ENCODE measurements around the gene SKAP1.

SKAP1 gene

GRCh38 chr17:48134912-48135480 is 295.0 kb downstream of the SKAP1 start:
- DNase-seq, result no peak

DNA sequence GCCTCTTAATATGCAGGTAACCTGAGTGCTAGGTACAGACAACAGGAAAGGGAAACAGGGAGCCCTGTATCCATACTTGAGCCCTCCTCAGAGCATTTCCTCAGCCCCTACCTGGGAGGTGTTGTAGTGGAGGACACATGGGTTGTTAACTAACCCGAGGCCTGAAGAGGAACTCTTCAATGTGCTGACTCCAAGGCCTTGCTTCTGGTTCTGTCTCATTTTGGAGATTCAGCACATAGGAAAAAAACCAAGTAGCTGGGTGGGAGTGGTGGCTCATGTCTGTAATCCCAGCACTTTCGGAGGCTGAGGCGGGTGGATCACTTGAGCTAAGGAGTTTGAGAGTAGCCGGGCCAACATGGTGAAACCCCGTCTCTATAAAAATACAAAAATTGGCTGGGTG is 297.6 kb downstream of the SKAP1 start:
- DNase-seq, result no peak

- DNase-seq, result peak; percentile 40
Observed at GRCh38 chr17:48131216-48131824, 298.7 kb downstream of the SKAP1 start.

- no peak for DNase-seq
Observed at GRCh38 chr17:48129981-48130380, 300.0 kb downstream of the SKAP1 start.

- no peak for DNase-seq
Observed at GRCh38 chr17:48128400-48128799, 301.6 kb downstream of the SKAP1 start.

DNA sequence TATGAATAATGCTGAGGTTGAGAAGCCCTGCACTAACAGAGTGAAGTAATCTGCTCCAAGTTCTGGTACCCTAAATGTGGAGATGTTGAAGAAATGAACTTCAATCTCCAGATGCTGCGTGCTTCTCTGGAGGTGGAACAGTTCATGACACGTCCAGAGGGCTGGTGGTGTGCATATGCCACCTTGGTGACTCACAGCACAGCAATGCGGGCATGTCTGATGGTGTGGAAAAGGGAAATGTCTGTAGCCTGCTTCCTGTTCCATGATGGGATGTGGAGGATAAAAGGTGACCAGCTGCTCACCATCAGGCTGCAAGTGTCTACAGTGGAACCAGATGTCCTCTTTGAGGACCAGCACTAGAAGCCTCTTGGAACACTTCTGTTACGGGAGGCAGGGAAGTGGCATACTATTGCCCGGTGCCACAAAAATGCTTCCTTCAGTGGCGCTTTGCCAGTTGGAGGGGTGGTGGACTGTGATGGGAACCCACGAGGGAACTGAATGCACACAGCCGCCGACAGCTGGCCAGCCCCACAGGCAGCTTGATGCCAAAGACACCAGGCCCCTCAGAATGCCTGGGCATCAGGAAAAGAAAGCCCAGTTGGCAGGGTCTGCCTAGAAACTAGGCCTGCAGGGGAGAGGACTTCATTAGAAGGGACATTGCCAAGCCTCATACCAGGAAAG is 302.5 kb downstream of the SKAP1 start:
- no peak for DNase-seq

DNA sequence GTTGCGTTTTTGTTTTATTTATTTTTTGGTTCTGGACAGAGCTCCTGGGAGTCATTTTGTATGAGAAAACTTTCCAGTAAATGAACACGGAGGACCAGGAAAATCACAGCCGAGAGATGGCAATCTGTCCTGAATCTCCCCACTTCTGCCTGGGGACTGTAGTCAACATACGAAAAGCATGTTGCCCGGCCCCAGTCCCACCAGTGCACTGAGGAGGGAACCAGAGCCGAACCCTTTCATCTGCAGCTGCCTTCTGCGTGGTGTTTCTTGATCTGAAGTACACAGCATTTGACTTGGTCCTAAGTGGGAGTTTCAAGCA is 303.5 kb downstream of the SKAP1 start:
- DNase-seq, result no peak

DNA sequence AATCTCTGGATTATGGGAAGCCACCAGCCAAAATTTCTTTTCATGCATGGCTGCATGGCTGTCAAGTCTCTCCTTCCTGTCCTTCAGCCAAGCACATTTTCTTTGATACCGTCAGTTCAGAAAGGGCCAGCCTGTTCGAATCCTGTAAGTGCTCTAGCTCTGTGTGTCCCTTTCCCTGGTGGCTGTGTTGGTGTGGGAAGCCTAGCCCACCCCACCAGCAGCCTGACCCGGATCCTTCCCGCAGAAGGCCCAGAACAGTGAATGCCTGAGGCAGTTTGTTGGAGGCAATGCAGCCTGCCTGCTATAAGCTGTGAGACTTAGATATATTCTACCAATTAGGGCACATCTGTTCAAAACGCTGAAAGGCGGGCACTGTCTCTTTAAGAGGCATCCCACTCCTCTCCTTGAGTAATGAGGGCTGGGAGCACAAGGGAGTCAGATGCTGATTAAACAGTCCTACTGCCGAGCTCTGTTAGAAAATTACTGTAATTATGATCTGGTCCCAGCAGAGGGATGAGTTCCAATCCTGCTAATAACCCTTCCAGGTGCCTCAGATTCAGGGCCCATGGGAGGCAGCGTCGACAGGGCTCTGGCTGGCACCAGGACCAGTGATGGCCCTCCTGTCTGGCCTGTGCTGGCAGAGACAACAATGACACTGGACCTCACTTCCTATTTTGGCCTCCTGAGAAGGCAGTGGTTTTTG is 304.0 kb downstream of the SKAP1 start:
- no peak for DNase-seq

- no peak for DNase-seq
Observed at GRCh38 chr17:48123776-48124388, 306.1 kb downstream of the SKAP1 start.

- no peak for DNase-seq
Observed at GRCh38 chr17:48123111-48123510, 306.9 kb downstream of the SKAP1 start.

GRCh38 chr17:48122665-48123045 is 307.4 kb downstream of the SKAP1 start:
- DNase-seq, result no peak

- DNase-seq, result no peak
Observed at GRCh38 chr17:48121923-48122664, 307.9 kb downstream of the SKAP1 start.

DNA sequence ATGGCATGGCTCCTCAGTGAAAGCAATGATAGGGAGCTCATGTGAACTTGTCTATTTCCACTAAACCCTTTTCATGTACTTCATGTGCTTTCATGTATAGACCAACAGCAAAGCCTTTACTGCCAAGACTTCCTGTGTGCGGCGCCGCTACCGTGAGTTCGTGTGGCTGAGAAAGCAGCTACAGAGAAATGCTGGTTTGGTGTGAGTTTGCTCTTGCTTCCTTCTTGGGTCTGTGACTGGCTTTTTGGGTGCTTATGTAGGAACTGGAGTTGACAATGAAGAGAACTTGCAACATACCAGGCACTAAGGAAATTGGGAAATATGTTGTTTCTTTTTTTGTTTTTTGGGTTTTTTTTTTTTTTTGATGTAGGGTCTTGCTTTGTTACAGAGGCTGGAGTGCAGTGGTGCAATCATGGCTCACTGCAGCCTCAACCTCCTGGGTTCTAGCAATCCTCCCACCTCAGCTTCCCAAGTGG is 316.8 kb downstream of the SKAP1 start:
- DNase-seq, result peak; percentile 54

GRCh38 chr17:48111937-48112241 is 318.1 kb downstream of the SKAP1 start:
- no peak for DNase-seq

- DNase-seq, result no peak
Observed at GRCh38 chr17:48110761-48111160, 319.3 kb downstream of the SKAP1 start.

- peak; percentile 93 for DNase-seq
Observed at GRCh38 chr17:48107137-48108055, 322.6 kb downstream of the SKAP1 start, which contains the start of gene SNX11. TSS of gene SNX11 (plus strand) at chr17:48107766. CDS start at chr17:48112044, 4,278 bp downstream.

DNA sequence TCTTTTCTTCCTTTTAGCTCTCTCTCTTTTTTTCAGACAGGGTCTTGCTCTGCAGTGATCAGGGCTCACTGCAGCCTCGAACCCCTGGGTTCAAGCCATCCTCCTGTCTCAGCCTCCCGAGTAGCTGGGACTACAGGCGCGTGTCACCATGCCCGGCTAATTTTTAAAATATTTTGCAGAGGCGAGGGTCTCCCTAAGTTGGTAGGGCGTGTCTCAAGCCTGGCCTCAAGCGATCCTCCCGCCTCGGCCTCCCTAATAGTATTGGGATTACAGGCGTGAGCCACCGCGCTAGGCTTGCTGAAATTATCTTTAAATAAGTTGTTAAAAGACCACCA is 323.2 kb downstream of the SKAP1 start:
- DNase-seq, result no peak

- no peak for DNase-seq
Observed at GRCh38 chr17:48104440-48104839, 325.6 kb downstream of the SKAP1 start.

DNA sequence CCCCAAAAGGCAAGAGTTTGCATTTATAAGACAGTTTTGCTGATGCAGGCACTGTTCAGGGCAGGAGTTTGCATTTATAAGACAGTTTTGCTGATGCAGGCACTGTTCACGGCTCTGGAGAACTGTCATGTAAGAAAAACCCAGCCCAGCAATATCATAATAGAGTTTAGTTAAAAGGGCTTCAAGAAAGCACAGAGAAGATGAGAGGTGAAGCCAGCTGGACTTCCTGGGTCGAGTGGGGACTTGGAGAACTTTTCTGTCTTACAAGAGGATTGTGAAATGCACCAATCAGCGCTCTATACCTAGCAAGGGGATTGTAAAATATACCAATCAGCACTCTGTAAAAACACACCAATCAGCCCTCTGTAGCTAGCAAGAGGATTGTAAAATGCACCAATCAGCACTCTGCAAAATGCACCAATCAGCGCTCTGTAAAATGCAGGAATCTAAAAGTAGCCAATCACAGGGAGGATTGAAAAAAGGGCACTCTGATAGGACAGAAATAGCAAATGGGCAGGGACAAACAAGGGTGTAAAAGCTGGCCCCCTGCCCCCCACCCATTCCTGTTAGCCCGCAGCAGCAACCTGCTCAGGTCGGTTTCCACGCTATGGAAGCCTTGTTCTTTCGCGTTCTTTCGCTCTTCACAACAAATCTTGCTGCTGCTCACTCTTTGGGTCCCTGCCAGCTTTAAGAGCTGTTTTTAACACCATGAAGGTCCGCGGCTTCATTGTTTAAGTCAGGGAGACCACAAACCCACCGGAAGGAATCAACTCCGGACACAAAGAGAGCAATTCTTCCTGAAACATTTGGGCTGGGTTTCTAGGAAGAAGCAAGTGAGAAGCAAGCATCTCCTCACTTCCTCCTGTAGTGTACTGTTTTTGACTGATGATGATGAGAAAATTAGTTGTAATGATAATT is 327.0 kb downstream of the SKAP1 start:
- DNase-seq, result peak; percentile 57

GRCh38 chr17:48102043-48102750 is 327.8 kb downstream of the SKAP1 start:
- no peak for DNase-seq
